CD14-positive monocyte (primary cell): ENCODE data around the gene TXLNA. TPM values are rescaled to one million over a fixed set of nuclear protein-coding genes. Genes with fewer than 3 reads are reported as not detected.

Source experiments
- DNase-seq, 3 donors: peaks; one replicate each; pipeline ENCODE4 v3.0.0-alpha.2; 2011 to 2022
- H2AFZ ChIP-seq: 2 replicates; pipeline ENCODE4 v1.6.0; 2012; ENCODE audit warnings: mild to moderate bottlenecking, low read depth, low read length, inconsistent platforms; ENCODE audit not compliant: insufficient read depth, poor library complexity, severe bottlenecking
- H3K27ac ChIP-seq, 2 donors: 1 replicate in 1 of 2; 2 replicates in 1 of 2; pipeline ENCODE4 v1.5.1; 2012 to 2013; ENCODE audit warnings: low read length in 2 of 2, control low read depth in 1 of 2, inconsistent platforms in 1 of 2, low read depth in 1 of 2, mild to moderate bottlenecking in 1 of 2
- H3K27me3 ChIP-seq, 2 donors: one replicate each; pipeline versions ENCODE4 v1.6.0 to v1.6.1; 2011 to 2013; ENCODE audit warnings: low read length in 2 of 2; ENCODE audit not compliant: control insufficient read depth in 2 of 2, insufficient read depth in 2 of 2
- H3K36me3 ChIP-seq, 2 donors: replicated peaks in 1 of 2; 1 replicate in 1 of 2; 2 replicates in 1 of 2; pipeline versions ENCODE4 v1.5.1 to v1.6.1; 2012 to 2013; ENCODE audit warnings: low read length in 2 of 2, control low read depth in 1 of 2, inconsistent platforms in 1 of 2, mild to moderate bottlenecking in 1 of 2; ENCODE audit not compliant: insufficient read depth in 2 of 2, control insufficient read depth in 1 of 2
- H3K4me1 ChIP-seq, 2 donors: 1 replicate in 1 of 2; 2 replicates in 1 of 2; pipeline versions ENCODE4 v1.5.1 to v1.6.1; 2012 to 2013; ENCODE audit warnings: low read length in 2 of 2, control low read depth in 1 of 2, inconsistent platforms in 1 of 2, mild to moderate bottlenecking in 1 of 2, moderate library complexity in 1 of 2; ENCODE audit not compliant: insufficient read depth in 2 of 2, control insufficient read depth in 1 of 2
- H3K4me2 ChIP-seq: replicated peaks from 2 replicates; pipeline ENCODE3; 2012; ENCODE audit warnings: low read length, moderate library complexity, mild to moderate bottlenecking; ENCODE audit not compliant: poor library complexity, severe bottlenecking; ENCODE audit errors: extremely low read depth
- H3K4me3 ChIP-seq, 3 experiments: fragments of 200-600 bp in 1 of 3; sonication (generic) in 1 of 3; replicated peaks in 1 of 3; 1 replicate in 2 of 3; 2 replicates in 1 of 3; pipeline ENCODE4 v1.5.1; 2011 to 2013; ENCODE audit warnings: low read length in 3 of 3, mild to moderate bottlenecking in 3 of 3, control low read depth in 2 of 3, low read depth in 2 of 3, inconsistent platforms in 1 of 3, moderate library complexity in 1 of 3
- H3K79me2 ChIP-seq: 2 replicates; pipeline ENCODE4 v1.6.0; 2012; ENCODE audit warnings: mild to moderate bottlenecking, control low read depth, inconsistent platforms, low read length, moderate library complexity; ENCODE audit not compliant: insufficient read depth
- H3K9ac ChIP-seq: 2 replicates; pipeline ENCODE4 v1.6.0; 2017; ENCODE audit warnings: low read length, mild to moderate bottlenecking; ENCODE audit not compliant: insufficient read depth, poor library complexity, severe bottlenecking
- H3K9me3 ChIP-seq, 2 donors: replicated peaks in 1 of 2; 1 replicate in 1 of 2; 2 replicates in 1 of 2; pipeline versions ENCODE4 v1.5.1 to v1.6.1; 2012 to 2013; ENCODE audit warnings: low read length in 2 of 2, control low read depth in 1 of 2; ENCODE audit not compliant: control insufficient read depth in 1 of 2, insufficient read depth in 1 of 2
- H4K20me1 ChIP-seq: 2 replicates; pipeline ENCODE4 v1.6.0; 2012; ENCODE audit warnings: mild to moderate bottlenecking, low read length, control low read depth, moderate library complexity; ENCODE audit not compliant: insufficient read depth
- H3K27ac Mint-ChIP-seq, 7 donors: one replicate each; pipeline ENCODE4 v1.8.0; 2020; ENCODE audit warnings: mild to moderate bottlenecking in 7 of 7, mixed read lengths in 7 of 7, moderate library complexity in 6 of 7, inconsistent platforms in 2 of 7
- H3K27me3 Mint-ChIP-seq, 3 donors: one replicate each; pipeline ENCODE4 v1.8.0; 2021 to 2022; ENCODE audit warnings: low read depth in 3 of 3, mild to moderate bottlenecking in 3 of 3, mixed read lengths in 3 of 3, moderate library complexity in 3 of 3, inconsistent platforms in 1 of 3
- H3K36me3 Mint-ChIP-seq, 2 donors: one replicate each; pipeline ENCODE4 v1.8.0; 2020; ENCODE audit warnings: mixed read lengths in 2 of 2, inconsistent platforms in 1 of 2, mild to moderate bottlenecking in 1 of 2
- H3K4me1 Mint-ChIP-seq: one replicate; pipeline ENCODE4 v1.8.0; 2020; ENCODE audit warnings: mild to moderate bottlenecking, mixed read lengths
- H3K4me3 Mint-ChIP-seq, 2 donors: one replicate each; pipeline ENCODE4 v1.8.0; 2020; ENCODE audit warnings: mild to moderate bottlenecking in 2 of 2, mixed read lengths in 2 of 2, moderate library complexity in 1 of 2
- H3K9me3 Mint-ChIP-seq, 7 donors: one replicate each; pipeline ENCODE4 v1.8.0; 2020 to 2022; ENCODE audit warnings: mixed read lengths in 7 of 7, mild to moderate bottlenecking in 6 of 7, moderate library complexity in 6 of 7, inconsistent platforms in 2 of 7
- WGBS: methylation state at CpG from one replicate; pipeline ENCODE4 v1.1.5; 2013; ENCODE audit warnings: missing lambda C conversion rate; ENCODE audit not compliant: insufficient coverage; 5-methylcytosine and 5-hydroxymethylcytosine counted together
- intact Hi-C, 2 donors: fragments of 100-400 bp; cut with micrococcal nuclease; formaldehyde crosslinking; loops; one replicate each; pipeline versions ENCODE4 v1.15.0 to v1.15.1; 2023
- polyA plus RNA-seq, 3 donors: library from polyadenylated mRNA; depleted of rRNA in 1 of 3; unstranded in 2 of 3; stranded (reverse) in 1 of 3; fragments of 300-500 nt in 2 of 3; fragments of >200 nt in 1 of 3; fragmentation: Illumina TruSeq in 2 of 3; gene quantifications; 1 replicate in 2 of 3; 2 replicates in 1 of 3; pipeline ENCODE4 v1.2.3, GENCODE V29; 2012 to 2021
- TF ChIP-seq, protein P1 (sequence below): fragments of 200-600 bp; IDR thresholded peaks from one replicate; pipeline ENCODE4 v1.8.0; 2022; ENCODE audit warnings: antibody characterized with exemption, mild to moderate bottlenecking

The TXLNA gene
- polyA plus RNA-seq, 3 donors = 12.3 to 15.3 (median 14.4) TPM

DNA sequence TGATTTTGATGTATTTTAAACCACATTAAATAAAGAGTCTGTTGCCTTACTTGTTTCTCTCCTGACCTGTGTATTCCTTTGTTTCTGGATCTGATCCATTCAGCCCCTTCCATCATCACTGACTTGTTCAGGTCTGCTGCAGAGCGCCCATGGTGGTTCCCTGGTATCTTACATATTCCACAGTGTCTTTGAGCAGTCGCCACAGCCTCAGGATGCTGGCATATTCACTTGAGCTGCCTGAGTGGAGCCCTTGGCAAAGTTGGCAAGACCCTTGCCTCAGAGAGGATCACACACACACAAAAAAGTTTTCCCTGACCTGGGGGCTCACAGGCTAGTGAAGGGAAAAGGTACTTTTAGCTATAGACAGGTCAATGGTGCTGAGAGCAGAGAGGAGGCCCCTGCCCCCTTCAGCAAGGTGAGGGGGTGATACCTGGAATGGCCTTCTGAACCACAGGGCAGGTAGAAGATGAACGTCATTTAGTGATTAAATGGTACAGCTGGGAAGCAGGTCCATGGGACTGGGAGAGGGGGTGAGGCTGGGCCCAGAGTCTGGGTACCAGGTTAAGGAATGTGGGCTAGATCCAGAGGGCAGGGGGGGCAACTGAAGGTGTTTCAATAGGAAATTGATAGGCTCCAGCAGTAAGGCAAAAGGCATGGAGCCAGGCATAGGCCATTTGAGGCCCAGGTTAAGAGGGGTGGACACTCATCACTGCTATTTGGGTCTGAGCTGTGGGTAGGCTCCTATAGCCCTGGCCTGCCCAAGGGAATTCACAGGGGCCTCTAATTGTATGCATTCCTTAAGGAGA, 19.0 kb downstream of the TXLNA start:
- H3K9me3 ChIP-seq = no peaks in the 10 kb centered on the region
- H3K4me2 ChIP-seq = no peak overlapping the region
- H3K4me3 ChIP-seq = no peak overlapping the region
- intact Hi-C loops = no loop called here
- no peak overlapping the region for H2AFZ ChIP-seq
- TF ChIP-seq, protein P1, sequence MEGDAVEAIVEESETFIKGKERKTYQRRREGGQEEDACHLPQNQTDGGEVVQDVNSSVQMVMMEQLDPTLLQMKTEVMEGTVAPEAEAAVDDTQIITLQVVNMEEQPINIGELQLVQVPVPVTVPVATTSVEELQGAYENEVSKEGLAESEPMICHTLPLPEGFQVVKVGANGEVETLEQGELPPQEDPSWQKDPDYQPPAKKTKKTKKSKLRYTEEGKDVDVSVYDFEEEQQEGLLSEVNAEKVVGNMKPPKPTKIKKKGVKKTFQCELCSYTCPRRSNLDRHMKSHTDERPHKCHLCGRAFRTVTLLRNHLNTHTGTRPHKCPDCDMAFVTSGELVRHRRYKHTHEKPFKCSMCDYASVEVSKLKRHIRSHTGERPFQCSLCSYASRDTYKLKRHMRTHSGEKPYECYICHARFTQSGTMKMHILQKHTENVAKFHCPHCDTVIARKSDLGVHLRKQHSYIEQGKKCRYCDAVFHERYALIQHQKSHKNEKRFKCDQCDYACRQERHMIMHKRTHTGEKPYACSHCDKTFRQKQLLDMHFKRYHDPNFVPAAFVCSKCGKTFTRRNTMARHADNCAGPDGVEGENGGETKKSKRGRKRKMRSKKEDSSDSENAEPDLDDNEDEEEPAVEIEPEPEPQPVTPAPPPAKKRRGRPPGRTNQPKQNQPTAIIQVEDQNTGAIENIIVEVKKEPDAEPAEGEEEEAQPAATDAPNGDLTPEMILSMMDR = no peak
- peaks cover 43 to 48% of the 10 kb centered on the region in 2 donors for H3K36me3 Mint-ChIP-seq
- H3K27me3 Mint-ChIP-seq = peaks cover 0 to 7% (median 6%) of the 10 kb centered on the region in 3 donors
- peak overlapping the region in 1 of 2 donors; percentile 14 for H3K27ac ChIP-seq
- peak overlapping the region in 3 of 7 donors; percentile 50 to 70 (median 65) for H3K27ac Mint-ChIP-seq
- peaks cover 24% of the 10 kb centered on the region for H3K4me1 Mint-ChIP-seq
- H3K36me3 ChIP-seq = peaks cover 40 to 50% of the 10 kb centered on the region in 2 donors
- 94% methylated on average over 3 of the region's 3 CpGs for WGBS
- H3K79me2 ChIP-seq = no peaks in the 10 kb centered on the region
- H3K4me1 ChIP-seq = peaks cover 22 to 24% of the 10 kb centered on the region in 2 donors
- no peak overlapping the region for H3K4me3 Mint-ChIP-seq
- no peaks in the 10 kb centered on the region for H4K20me1 ChIP-seq
- no peak for DNase-seq
- no peaks in the 10 kb centered on the region for H3K27me3 ChIP-seq
- H3K9ac ChIP-seq = no peak overlapping the region
- H3K9me3 Mint-ChIP-seq = peaks cover 0 to 1% (median 0%) of the 10 kb centered on the region in 7 donors

DNA sequence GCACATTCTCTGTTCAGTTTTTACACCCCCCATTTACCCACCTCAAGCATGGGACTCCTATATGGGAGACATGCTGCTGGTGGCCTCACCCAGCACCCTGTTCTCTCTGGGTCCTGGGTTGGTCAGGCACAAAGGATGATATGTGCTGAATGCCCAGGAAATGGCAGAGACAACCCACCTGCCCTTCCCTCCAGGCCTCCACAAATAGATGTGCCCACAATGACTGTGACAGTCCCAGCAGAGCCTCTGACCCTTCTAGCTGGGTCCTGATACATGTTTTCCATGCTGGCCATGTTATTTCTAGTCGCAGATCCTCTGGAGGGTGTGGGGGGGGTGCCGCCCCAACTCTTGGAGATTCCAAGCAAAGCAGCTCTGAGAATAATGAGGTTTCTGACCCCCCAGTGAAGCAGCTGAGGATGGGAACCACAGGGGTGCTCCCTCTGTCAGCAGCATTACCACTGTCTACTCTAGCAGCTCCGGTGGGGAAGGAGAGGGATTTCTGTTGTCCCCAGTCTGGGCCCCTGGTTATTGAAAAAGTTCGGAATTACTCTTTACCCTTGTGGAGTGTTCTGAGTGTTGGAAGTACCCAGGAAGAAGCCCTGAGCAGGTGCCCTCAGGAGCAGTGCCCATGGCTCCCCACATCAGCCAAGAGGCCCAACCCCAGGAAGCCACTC, 19.7 kb downstream of the TXLNA start:
- Histone ChIP-seq H3K27me3 (no peaks in the 10 kb centered on the region), H3K36me3 (peaks cover 33 to 43% of the 10 kb centered on the region in 2 donors), H3K4me3 (no peak overlapping the region), H3K9me3 (no peaks in the 10 kb centered on the region), H3K79me2 (no peaks in the 10 kb centered on the region), H2AFZ (no peak overlapping the region), H4K20me1 (no peaks in the 10 kb centered on the region), H3K27ac (no peak overlapping the region), H3K4me2 (no peak overlapping the region), H3K4me1 (peaks cover 22 to 24% of the 10 kb centered on the region in 2 donors), H3K9ac (no peak overlapping the region)
- TF ChIP-seq, protein P1 = no peak
- H3K4me3 Mint-ChIP-seq = no peak overlapping the region
- H3K4me1 Mint-ChIP-seq = peaks cover 24% of the 10 kb centered on the region
- H3K27ac Mint-ChIP-seq = peak overlapping the region in 2 of 7 donors; percentile 28 to 77
- 100% methylated on average over 1 of the region's 4 CpGs for WGBS
- no peak for DNase-seq
- peaks cover 37 to 41% of the 10 kb centered on the region in 2 donors for H3K36me3 Mint-ChIP-seq
- intact Hi-C loops = no loop called here
- peaks cover 0 to 7% (median 6%) of the 10 kb centered on the region in 3 donors for H3K27me3 Mint-ChIP-seq
- no peaks in the 10 kb centered on the region for H3K9me3 Mint-ChIP-seq
